ENCODE data around the gene MEGF6. TPM values are rescaled to one million over a fixed set of nuclear protein-coding genes. Genes with fewer than 3 reads are reported as not detected.

MEGF6 gene
- total and polyA plus RNA-seq, 12 donors: 1.8 to 14.1 (median 7.0) TPM

GRCh38 chr1:3450202-3450863, 161.0 kb downstream of the MEGF6 start:
- intact Hi-C loops (cut with DNase I): loop anchor here in 1 of 10 donors (10.0 kb wide), 1 partner anchor 274 kb away; no protein-coding TSS in a partner anchor
- H3K9me3 ChIP-seq: peaks cover 0 to 23% (median 0%) of the 10 kb centered on the region in 11 donors
- H3K27me3 ChIP-seq: peaks cover 3 to 43% (median 27%) of the 10 kb centered on the region in 7 donors
- WGBS, 2 donors: 86 to 87% methylated on average over 9 of the region's 9 CpGs
- no peak for TF ChIP-seq CTCF (IDR thresholded peaks at IDR 0.05)
- ATAC-seq: no peak
- no peak overlapping the region for H3K4me3 ChIP-seq
- peaks cover 10 to 19% (median 15%) of the 10 kb centered on the region in 9 donors for H3K4me1 ChIP-seq
- H3K36me3 ChIP-seq: no peaks in the 10 kb centered on the region
- DNase-seq: no peak
- no peak overlapping the region for H3K27ac ChIP-seq

- ATAC-seq (no peak), DNase-seq (peak in 1 of 2 donors; percentile 3)
- Histone ChIP-seq H3K36me3 (no peaks in the 10 kb centered on the region), H3K4me3 (no peak overlapping the region), H3K27me3 (peaks cover 0 to 53% (median 44%) of the 10 kb centered on the region in 7 donors), H3K27ac (no peak overlapping the region), H3K4me1 (no peaks in the 10 kb centered on the region), H3K9me3 (peaks cover 0 to 23% (median 0%) of the 10 kb centered on the region in 11 donors)
- no peak for TF ChIP-seq CTCF (IDR thresholded peaks at IDR 0.05)
- intact Hi-C loops (cut with DNase I): loop anchor here in 1 of 10 donors (5.0 kb wide), 1 partner anchor 38 kb away; no protein-coding TSS in a partner anchor
- WGBS, 2 donors: 73 to 74% methylated on average over 10 of the region's 10 CpGs
Measured at GRCh38 chr1:3444736-3445135, 166.6 kb downstream of the MEGF6 start.

- TF ChIP-seq CTCF (IDR thresholded peaks at IDR 0.05): no peak
- H3K27me3 ChIP-seq: peaks cover 0 to 57% (median 49%) of the 10 kb centered on the region in 7 donors
- no peak overlapping the region for H3K4me3 ChIP-seq
- peaks cover 0 to 23% (median 0%) of the 10 kb centered on the region in 11 donors for H3K9me3 ChIP-seq
- ATAC-seq (no peak), DNase-seq (peak in 1 of 2 donors; percentile 3)
- H3K27ac ChIP-seq: no peak overlapping the region
- 92% methylated on average over 18 of the region's 18 CpGs for WGBS, 2 donors
- intact Hi-C loops (cut with DNase I): no loop called here
- no peaks in the 10 kb centered on the region for H3K36me3 ChIP-seq
- H3K4me1 ChIP-seq: no peaks in the 10 kb centered on the region
Measured at GRCh38 chr1:3444298-3444697, 167.0 kb downstream of the MEGF6 start.

GRCh38 chr1:3443807-3444206, 167.5 kb downstream of the MEGF6 start:
- Histone ChIP-seq H3K36me3 (no peaks in the 10 kb centered on the region), H3K4me1 (no peaks in the 10 kb centered on the region), H3K4me3 (no peak overlapping the region), H3K27ac (no peak overlapping the region), H3K9me3 (peaks cover 0 to 23% (median 0%) of the 10 kb centered on the region in 11 donors), H3K27me3 (peaks cover 0 to 60% (median 49%) of the 10 kb centered on the region in 7 donors)
- WGBS, 2 donors: 83 to 87% methylated on average over 7 of the region's 7 CpGs
- ATAC-seq (no peak), DNase-seq (no peak)
- no peak for TF ChIP-seq CTCF (IDR thresholded peaks at IDR 0.05)
- intact Hi-C loops (cut with DNase I): no loop called here
